Measurements from ENCODE around the gene GRM5. TPM values are rescaled to one million over a fixed set of nuclear protein-coding genes. Genes with fewer than 3 reads are reported as not detected.

The GRM5 gene
- total RNA-seq, 1 donor from 2014 or later: not detected

DNA sequence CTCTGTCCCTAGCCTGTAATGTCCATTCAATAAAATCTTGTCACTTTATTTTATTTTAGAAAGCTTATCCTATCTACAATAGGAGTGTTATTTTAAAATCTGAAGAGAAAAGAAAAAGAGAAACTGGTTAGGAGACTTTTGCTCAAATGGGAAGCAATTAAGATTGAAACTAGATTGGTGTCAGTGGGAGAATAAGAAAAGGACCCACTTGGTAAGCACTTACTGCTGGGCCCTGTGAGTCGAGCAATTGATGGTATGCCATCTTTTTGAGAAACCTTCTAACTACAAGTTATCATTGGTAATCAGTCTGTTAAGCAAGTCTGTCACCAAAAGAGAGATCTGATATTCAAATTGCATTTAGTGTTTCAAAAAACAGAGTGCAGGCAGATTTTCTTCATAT, 258.4 kb downstream of the GRM5 start:
- Histone ChIP-seq H3K4me2 (no peak overlapping the region), H3F3A (ENCODE audit: low read depth) (no peaks in the 10 kb centered on the region), H3K27ac (no peak overlapping the region), H3K9ac (no peak overlapping the region), H3K27me3 (no peaks in the 10 kb centered on the region), H4K20me1 (ENCODE audit: low read depth) (no peaks in the 10 kb centered on the region), H3K79me2 (ENCODE audit: low read depth) (no peaks in the 10 kb centered on the region), H3K4me1 (no peaks in the 10 kb centered on the region), H2AFZ (replicated peaks) (no peak overlapping the region), H3K9me3 (ENCODE audit: low read depth) (no peaks in the 10 kb centered on the region), H3K4me3 (no peak overlapping the region), H3K36me3 (no peaks in the 10 kb centered on the region)
- Mint-ChIP-seq H3K4me3 (no peak overlapping the region), H3K9me3 (no peaks in the 10 kb centered on the region), H3K27me3 (ENCODE audit: insufficient read depth, low read depth) (no peaks in the 10 kb centered on the region), H3K27ac (no peak overlapping the region), H3K4me1 (no peaks in the 10 kb centered on the region), H3K36me3 (no peaks in the 10 kb centered on the region)
- TF ChIP-seq EZH2phosphoT487 (IDR thresholded peaks at IDR 0.05): no peak
- TF ChIP-seq CTCF (IDR thresholded peaks at IDR 0.05): no peak
- TF ChIP-seq EZH2 (IDR thresholded peaks at IDR 0.05): no peak
- no peak for DNase-seq (ENCODE audit: low spot score)

DNA sequence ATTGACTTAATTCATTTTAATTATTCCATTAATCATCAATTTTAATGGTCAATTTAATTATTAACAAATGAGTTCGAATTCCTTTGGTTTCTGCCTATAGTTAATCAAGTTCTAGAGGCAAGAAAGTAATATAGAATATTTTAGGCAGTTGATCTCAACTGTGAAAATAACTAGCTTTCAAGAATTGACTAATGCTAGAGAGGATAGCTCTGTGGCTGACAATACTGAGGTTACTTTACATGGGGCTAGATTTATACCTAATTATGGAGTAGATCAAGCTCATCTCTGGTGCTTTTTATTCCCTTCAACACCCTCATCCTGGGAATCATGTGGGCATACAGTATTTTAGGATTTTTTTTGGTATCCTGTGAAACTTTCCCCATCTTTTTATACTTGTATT, 259.4 kb downstream of the GRM5 start:
- TF ChIP-seq EZH2 (IDR thresholded peaks at IDR 0.05): no peak
- no peak for TF ChIP-seq CTCF (IDR thresholded peaks at IDR 0.05)
- TF ChIP-seq EZH2phosphoT487 (IDR thresholded peaks at IDR 0.05): no peak
- Histone ChIP-seq H3K4me3 (no peak overlapping the region), H3K9me3 (ENCODE audit: low read depth) (no peaks in the 10 kb centered on the region), H3F3A (ENCODE audit: low read depth) (no peaks in the 10 kb centered on the region), H3K4me1 (no peaks in the 10 kb centered on the region), H4K20me1 (ENCODE audit: low read depth) (no peaks in the 10 kb centered on the region), H3K36me3 (no peaks in the 10 kb centered on the region), H3K4me2 (no peak overlapping the region), H3K27me3 (no peaks in the 10 kb centered on the region), H3K79me2 (ENCODE audit: low read depth) (no peaks in the 10 kb centered on the region), H2AFZ (replicated peaks) (no peak overlapping the region), H3K9ac (no peak overlapping the region), H3K27ac (no peak overlapping the region)
- Mint-ChIP-seq H3K4me3 (no peak overlapping the region), H3K9me3 (no peaks in the 10 kb centered on the region), H3K27me3 (ENCODE audit: insufficient read depth, low read depth) (no peaks in the 10 kb centered on the region), H3K4me1 (no peaks in the 10 kb centered on the region), H3K27ac (no peak overlapping the region), H3K36me3 (no peaks in the 10 kb centered on the region)
- DNase-seq (ENCODE audit: low spot score): no peak

GRCh38 chr11:88801484-88802123, 264.2 kb downstream of the GRM5 start:
- H3K9me3 Mint-ChIP-seq: no peaks in the 10 kb centered on the region
- TF ChIP-seq EZH2phosphoT487 (IDR thresholded peaks at IDR 0.05): no peak
- no peak for TF ChIP-seq EZH2 (IDR thresholded peaks at IDR 0.05)
- TF ChIP-seq CTCF (IDR thresholded peaks at IDR 0.05): no peak
- Histone ChIP-seq H3K4me3 (no peak overlapping the region), H3K27me3 (no peaks in the 10 kb centered on the region), H3K4me2 (no peak overlapping the region), H3K9ac (no peak overlapping the region), H4K20me1 (ENCODE audit: low read depth) (no peaks in the 10 kb centered on the region), H3F3A (ENCODE audit: low read depth) (no peaks in the 10 kb centered on the region), H3K27ac (no peak overlapping the region), H3K79me2 (ENCODE audit: low read depth) (no peaks in the 10 kb centered on the region), H3K9me3 (ENCODE audit: low read depth) (no peaks in the 10 kb centered on the region), H3K4me1 (no peaks in the 10 kb centered on the region), H2AFZ (replicated peaks) (no peak overlapping the region), H3K36me3 (no peaks in the 10 kb centered on the region)
- no peak overlapping the region for H3K27ac Mint-ChIP-seq
- H3K27me3 Mint-ChIP-seq (ENCODE audit: insufficient read depth, low read depth): no peaks in the 10 kb centered on the region
- no peaks in the 10 kb centered on the region for H3K36me3 Mint-ChIP-seq
- no peak for DNase-seq (ENCODE audit: low spot score)
- H3K4me3 Mint-ChIP-seq: no peak overlapping the region
- peaks cover 8% of the 10 kb centered on the region for H3K4me1 Mint-ChIP-seq

Data from neural progenitor cell (in vitro differentiated cells).